ENCODE data around the gene PLCL1. TPM values are rescaled to one million over a fixed set of nuclear protein-coding genes. Genes with fewer than 3 reads are reported as not detected.

PLCL1 gene
- total RNA-seq, 3 donors from 2014 or later, result 1.6 to 10.6 (median 2.0) TPM

DNA sequence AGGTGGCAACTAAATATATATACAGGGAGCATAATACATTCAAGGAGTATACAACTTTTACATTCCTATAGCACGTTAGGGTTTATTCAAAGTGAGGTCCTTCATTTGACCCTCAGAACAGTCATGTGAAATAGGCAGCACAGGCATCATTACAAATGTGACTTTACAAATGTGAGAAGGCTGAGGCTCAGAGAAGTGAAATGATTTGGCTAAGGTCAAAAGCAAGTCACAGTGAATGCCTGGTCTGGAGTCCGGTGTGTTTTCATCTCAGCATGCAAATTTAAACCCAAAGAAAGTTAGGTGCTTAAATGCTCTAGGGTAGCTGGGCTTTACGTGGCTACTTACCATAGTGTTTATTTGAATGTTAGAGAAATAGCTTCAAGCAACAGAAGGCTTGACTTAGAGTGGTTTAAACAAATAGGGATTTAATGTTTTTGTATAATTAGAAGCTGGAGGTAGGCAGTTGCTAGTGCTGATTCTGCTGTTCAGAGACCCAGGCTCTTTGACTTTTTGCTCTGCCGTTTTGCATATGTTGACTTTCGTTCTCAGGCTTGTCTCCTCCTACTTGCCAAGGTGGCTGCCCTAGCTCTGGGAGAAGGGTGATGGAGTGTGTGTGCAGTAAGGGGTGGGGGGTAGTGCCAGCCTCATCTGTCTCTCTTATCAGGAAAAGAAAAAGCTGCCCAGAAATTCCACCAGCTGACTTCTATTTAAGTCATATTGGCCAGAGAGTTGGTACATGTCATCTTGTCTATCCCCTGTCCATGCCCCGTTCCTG lies 89.2 kb downstream of the PLCL1 start:
- H3K4me1 ChIP-seq (ENCODE audit: low read depth), result no peaks in the 10 kb centered on the region
- intact Hi-C loops (cut with DNase I, micrococcal nuclease), result no loop called here
- H3K4me3 ChIP-seq, result no peak overlapping the region
- no peaks in the 10 kb centered on the region for H3K36me3 ChIP-seq (ENCODE audit: low read depth)
- TF ChIP-seq, protein P1, sequence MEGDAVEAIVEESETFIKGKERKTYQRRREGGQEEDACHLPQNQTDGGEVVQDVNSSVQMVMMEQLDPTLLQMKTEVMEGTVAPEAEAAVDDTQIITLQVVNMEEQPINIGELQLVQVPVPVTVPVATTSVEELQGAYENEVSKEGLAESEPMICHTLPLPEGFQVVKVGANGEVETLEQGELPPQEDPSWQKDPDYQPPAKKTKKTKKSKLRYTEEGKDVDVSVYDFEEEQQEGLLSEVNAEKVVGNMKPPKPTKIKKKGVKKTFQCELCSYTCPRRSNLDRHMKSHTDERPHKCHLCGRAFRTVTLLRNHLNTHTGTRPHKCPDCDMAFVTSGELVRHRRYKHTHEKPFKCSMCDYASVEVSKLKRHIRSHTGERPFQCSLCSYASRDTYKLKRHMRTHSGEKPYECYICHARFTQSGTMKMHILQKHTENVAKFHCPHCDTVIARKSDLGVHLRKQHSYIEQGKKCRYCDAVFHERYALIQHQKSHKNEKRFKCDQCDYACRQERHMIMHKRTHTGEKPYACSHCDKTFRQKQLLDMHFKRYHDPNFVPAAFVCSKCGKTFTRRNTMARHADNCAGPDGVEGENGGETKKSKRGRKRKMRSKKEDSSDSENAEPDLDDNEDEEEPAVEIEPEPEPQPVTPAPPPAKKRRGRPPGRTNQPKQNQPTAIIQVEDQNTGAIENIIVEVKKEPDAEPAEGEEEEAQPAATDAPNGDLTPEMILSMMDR (IDR thresholded peaks at IDR 0.05), result no peak
- no peak for DNase-seq
- H3K9me3 ChIP-seq, result no peaks in the 10 kb centered on the region
- no peak for ATAC-seq

DNA sequence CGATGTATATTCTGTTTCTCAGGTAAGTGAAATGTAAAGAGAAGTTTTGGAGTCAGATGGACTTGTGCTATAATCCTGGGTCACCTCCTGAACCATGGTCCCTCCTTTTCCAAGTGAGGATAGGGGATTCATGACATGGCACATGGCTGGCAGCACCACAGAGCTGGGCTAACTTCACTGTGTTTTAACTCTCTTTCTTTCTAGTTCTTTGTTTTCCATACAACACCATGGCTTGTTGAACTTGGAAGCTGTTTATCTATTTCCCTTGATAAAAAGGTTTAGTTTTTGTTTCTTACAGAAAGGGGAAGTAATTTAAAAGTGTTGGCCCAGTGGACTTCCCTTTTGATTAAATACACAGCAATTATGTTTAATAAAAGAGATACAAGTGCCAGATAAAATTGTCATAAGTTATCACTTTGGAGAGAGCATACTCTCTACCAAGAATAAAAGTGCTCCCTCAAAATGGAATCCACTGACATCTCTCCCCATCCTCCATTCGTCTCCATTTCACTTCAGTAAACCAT lies 90.4 kb downstream of the PLCL1 start:
- intact Hi-C loops (cut with DNase I, micrococcal nuclease), result no loop called here
- no peaks in the 10 kb centered on the region for H3K9me3 ChIP-seq
- TF ChIP-seq, protein P1 (IDR thresholded peaks at IDR 0.05), result no peak
- H3K4me3 ChIP-seq, result no peak overlapping the region
- H3K36me3 ChIP-seq (ENCODE audit: low read depth), result no peaks in the 10 kb centered on the region
- DNase-seq, result no peak
- H3K4me1 ChIP-seq (ENCODE audit: low read depth), result no peaks in the 10 kb centered on the region
- ATAC-seq, result no peak

DNA sequence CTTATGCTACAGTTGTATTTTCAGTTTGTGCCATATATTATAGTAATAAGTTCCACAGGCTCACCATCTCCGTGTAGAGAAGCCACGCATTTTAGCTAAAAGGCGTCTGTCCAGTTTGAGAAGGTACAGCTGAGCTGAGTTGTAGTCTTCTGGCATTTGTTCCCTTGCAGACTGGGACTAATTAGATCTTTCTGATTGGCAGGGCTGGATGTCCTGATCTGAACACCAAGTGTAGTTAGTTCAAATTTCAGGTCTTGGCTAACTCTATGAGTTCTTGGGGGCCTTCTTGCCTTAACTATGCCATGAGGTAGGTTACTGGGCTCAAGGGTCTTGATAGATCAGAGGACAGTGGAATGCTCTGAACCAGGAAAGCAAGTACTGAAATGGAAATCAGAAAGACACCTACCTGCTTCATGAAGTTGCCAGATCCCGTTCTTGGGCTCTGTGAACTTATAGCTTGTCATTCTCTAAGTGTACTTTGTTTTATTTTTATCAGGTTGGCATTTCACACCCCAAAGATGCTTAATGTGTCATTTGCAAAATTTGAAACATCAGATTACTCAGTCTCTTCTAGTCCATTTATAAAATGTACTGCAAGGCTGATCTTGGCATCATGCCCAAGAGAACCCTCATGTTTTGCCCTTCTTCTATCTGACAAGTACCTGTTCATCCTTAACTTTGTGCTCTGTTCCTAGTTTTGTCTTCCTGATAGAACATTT lies 93.7 kb downstream of the PLCL1 start:
- Histone ChIP-seq H3K4me1 (ENCODE audit: low read depth) (no peaks in the 10 kb centered on the region), H3K36me3 (ENCODE audit: low read depth) (no peaks in the 10 kb centered on the region), H3K9me3 (no peaks in the 10 kb centered on the region), H3K4me3 (no peak overlapping the region)
- ATAC-seq, result no peak
- TF ChIP-seq, protein P1 (IDR thresholded peaks at IDR 0.05), result no peak
- intact Hi-C loops (cut with DNase I, micrococcal nuclease), result no loop called here
- DNase-seq, result no peak

DNA sequence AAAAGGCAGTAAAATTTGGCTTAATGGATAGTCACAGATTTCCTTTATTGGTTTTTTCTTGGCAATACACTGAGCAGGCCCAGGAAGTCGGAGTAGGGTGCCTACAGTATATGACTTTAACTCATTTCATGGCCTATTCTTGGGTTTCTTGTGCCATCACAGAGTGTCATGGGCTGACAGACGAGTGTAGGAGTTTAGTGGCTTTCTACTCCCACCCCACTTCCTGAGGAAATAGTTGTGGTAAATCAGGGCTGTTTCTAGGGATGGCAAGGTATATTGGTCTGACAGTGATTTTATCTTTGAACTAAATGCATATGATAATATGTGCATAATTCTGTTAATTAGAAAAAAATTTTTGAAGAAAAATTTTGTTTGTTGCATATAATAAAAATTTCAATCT lies 100.1 kb downstream of the PLCL1 start:
- Histone ChIP-seq H3K4me3 (no peak overlapping the region), H3K9me3 (no peaks in the 10 kb centered on the region), H3K36me3 (ENCODE audit: low read depth) (no peaks in the 10 kb centered on the region), H3K4me1 (ENCODE audit: low read depth) (peaks cover 4% of the 10 kb centered on the region)
- ATAC-seq, result no peak
- no peak for DNase-seq
- intact Hi-C loops (cut with DNase I, micrococcal nuclease), result no loop called here
- TF ChIP-seq, protein P1 (IDR thresholded peaks at IDR 0.05), result no peak

DNA sequence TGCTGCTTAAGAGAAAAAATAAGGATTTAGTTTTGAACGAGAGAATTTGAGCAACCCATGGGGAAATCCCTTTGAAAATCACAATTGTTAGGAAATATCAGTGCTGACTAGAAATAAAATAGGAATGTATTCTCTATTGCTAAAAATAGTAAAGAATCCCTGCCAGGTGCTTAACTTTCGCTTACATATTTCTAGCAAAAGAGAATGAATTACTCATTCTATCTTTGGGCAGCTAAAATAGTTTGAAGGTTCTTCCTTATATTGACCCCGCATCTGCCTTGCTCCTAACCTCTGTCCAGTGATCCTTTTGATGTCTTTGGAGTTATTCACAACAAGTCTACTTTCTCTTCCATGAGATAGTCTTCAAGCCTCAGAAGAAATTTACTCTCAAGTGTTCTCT lies 103.8 kb downstream of the PLCL1 start:
- Histone ChIP-seq H3K36me3 (ENCODE audit: low read depth) (no peaks in the 10 kb centered on the region), H3K4me3 (no peak overlapping the region), H3K4me1 (ENCODE audit: low read depth) (peaks cover 4% of the 10 kb centered on the region), H3K9me3 (no peaks in the 10 kb centered on the region)
- no peak for ATAC-seq
- no peak for DNase-seq
- TF ChIP-seq, protein P1 (IDR thresholded peaks at IDR 0.05), result no peak
- intact Hi-C loops (cut with DNase I, micrococcal nuclease), result no loop called here

Measured in mucosa of descending colon (tissue), 3 donors.